D721Med (cell line): ENCODE data around the gene NGB.

ENCODE experiments used
- DNase-seq: peaks from one replicate; pipeline ENCODE4 v3.0.0; 2011; ENCODE audit warnings: low spot score; ENCODE audit not compliant: insufficient read length
- FAIRE-seq: peaks from 2 replicates; lab custom pipeline; 2011; peaks lifted over from hg19 to GRCh38; lab: Jason Lieb, UNC
- CTCF ChIP-seq: IDR thresholded peaks from 2 replicates; pipeline ENCODE4 v1.5.1; 2012; ENCODE audit warnings: mild to moderate bottlenecking, control low read depth; ENCODE audit not compliant: insufficient read depth; ENCODE audit errors: missing control alignments

Gene NGB

GRCh38 chr14:77265187-77265515 lies 5.9 kb downstream of the NGB start:
- FAIRE-seq (no peak), DNase-seq (no peak)
- no peak for TF ChIP-seq CTCF

- DNase-seq (no peak), FAIRE-seq (no peak)
- no peak for TF ChIP-seq CTCF
Measured at GRCh38 chr14:77264466-77265186, 6.4 kb downstream of the NGB start.

GRCh38 chr14:77260631-77261030 lies 10.4 kb downstream of the NGB start:
- FAIRE-seq (no peak), DNase-seq (no peak)
- no peak for TF ChIP-seq CTCF

- FAIRE-seq, result no peak
- no peak for TF ChIP-seq CTCF
- DNase-seq, result no peak
Measured at GRCh38 chr14:77260199-77260598, 10.8 kb downstream of the NGB start.

- DNase-seq, result no peak
- no peak for TF ChIP-seq CTCF
- no peak for FAIRE-seq
Measured at GRCh38 chr14:77259025-77259715, 11.8 kb downstream of the NGB start.

- DNase-seq, result no peak
- no peak for TF ChIP-seq CTCF
- no peak for FAIRE-seq
Measured at GRCh38 chr14:77258566-77258965, 12.4 kb downstream of the NGB start.

GRCh38 chr14:77257700-77258099 lies 13.3 kb downstream of the NGB start:
- TF ChIP-seq CTCF, result no peak
- DNase-seq, result no peak
- no peak for FAIRE-seq
